Measurements from ENCODE around the gene NEURL1B. TPM values are rescaled to one million over a fixed set of nuclear protein-coding genes. Genes with fewer than 3 reads are reported as not detected.
"Not testable (repeated sequence)": the region's sequence is repeated elsewhere in the genome, so short reads cannot be mapped to it uniquely, and the experiment has no call there.

The NEURL1B gene
- total RNA-seq, 1 donor from 2014 or later = 131 TPM

DNA sequence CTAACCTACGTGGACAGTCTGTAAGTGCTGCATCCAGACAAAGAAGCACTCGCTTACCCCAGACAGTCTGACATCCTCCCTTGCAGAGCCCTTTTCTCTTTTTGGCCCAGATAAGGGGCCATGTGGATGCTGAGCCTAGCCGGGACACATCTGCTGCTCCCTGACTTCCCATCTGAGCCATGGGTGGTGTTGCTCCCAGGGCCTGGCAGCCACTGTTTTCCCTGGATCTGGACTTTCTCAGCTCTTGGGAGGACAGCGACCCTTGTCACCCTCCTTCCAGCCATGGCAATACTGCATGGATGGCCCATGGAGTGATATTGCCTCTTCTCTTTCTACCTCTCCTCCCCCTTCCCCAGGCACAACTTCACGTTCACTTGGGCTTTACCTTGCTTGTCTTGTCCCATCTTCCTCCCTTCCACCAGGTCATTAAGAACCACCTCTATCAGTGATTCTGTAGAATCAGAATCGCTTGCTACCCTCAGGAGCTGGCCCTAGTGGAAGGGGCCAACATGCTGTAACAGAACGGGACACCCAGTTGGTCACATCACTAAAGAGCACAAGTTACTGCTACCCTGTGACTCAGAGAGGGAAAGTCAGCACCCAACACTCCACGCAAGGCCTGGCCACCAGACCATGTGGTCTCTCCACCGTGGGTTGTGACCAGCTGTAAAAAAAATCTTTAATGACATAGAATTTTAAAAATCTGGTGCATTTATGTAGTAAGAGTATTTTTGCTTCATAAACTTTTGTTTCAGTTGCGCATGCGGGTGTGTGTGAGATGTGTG is 4.4 kb downstream of the NEURL1B start:
- Histone ChIP-seq H3K27ac (no peak overlapping the region), H3K27me3 (no peaks in the 10 kb centered on the region), H3K4me3 (no peak overlapping the region), H3K36me3 (no peaks in the 10 kb centered on the region), H3K4me1 (peaks cover 3 to 8% of the 10 kb centered on the region in 2 donors), H3K9me3 (no peaks in the 10 kb centered on the region)
- TF ChIP-seq CTCF (IDR thresholded peaks at IDR 0.05) = no peak
- intact Hi-C loops (cut with DNase I) = loop anchor here (10.0 kb wide), 1 partner anchor 49 kb away; no protein-coding TSS in a partner anchor
- DNase-seq (ENCODE audit: low spot score in 2 of 2) = no peak

DNA sequence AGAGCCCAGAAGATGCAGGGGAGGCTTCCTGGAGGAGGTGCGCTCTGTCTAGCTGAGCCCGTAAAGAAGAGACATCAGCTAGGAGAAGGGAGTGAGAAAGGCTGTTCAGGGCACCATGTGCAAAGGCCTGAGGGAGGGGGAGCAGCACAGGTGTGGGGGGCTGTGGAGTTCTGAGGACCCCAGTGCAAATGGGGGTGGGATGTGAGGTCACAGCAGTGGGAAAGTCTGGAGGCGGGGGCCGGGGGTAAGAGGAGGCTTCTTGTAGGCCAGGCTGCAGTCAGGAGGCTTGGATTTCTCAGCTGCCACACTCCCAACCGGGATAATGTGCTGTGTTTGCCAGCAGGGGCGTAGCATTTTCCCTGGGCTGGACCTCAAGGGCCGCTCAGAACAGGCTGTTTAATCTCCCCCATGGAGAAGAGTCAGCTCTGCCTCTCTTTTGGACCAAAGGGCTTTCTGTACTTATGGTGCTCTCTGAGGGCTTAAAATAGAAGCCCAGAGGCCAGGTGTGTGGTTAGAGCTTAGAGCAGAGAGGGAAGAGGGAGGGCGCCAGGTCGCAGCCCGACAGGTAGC is 5.7 kb downstream of the NEURL1B start:
- H3K4me1 ChIP-seq = no peaks in the 10 kb centered on the region

GRCh38 chr5:172647352-172648012 is 6.4 kb downstream of the NEURL1B start:
- H3K27me3 ChIP-seq = no peaks in the 10 kb centered on the region
- intact Hi-C loops (cut with DNase I) = loop anchor here (10.0 kb wide), 1 partner anchor 47 kb away; no protein-coding TSS in a partner anchor
- H3K4me1 ChIP-seq = no peaks in the 10 kb centered on the region
- no peaks in the 10 kb centered on the region for H3K9me3 ChIP-seq
- TF ChIP-seq CTCF (IDR thresholded peaks at IDR 0.05) = no peak
- no peak overlapping the region for H3K27ac ChIP-seq
- H3K4me3 ChIP-seq = no peak overlapping the region
- DNase-seq (ENCODE audit: low spot score in 2 of 2) = no peak
- H3K36me3 ChIP-seq = no peaks in the 10 kb centered on the region

More for the DNA sequence above, 5.7 kb downstream of the NEURL1B start:
- no peak overlapping the region for H3K4me3 ChIP-seq
- no peaks in the 10 kb centered on the region for H3K27me3 ChIP-seq
- peak in 1 of 3 experiments; percentile 27 for TF ChIP-seq CTCF (IDR thresholded peaks at IDR 0.05)
- peak overlapping the region in 1 of 2 donors; percentile 6 for H3K27ac ChIP-seq
- H3K9me3 ChIP-seq = no peaks in the 10 kb centered on the region
- no peaks in the 10 kb centered on the region for H3K36me3 ChIP-seq
- intact Hi-C loops (cut with DNase I) = loop anchor here (10.0 kb wide), 1 partner anchor 48 kb away; no protein-coding TSS in a partner anchor
- no peak for DNase-seq (ENCODE audit: low spot score in 2 of 2)

DNA sequence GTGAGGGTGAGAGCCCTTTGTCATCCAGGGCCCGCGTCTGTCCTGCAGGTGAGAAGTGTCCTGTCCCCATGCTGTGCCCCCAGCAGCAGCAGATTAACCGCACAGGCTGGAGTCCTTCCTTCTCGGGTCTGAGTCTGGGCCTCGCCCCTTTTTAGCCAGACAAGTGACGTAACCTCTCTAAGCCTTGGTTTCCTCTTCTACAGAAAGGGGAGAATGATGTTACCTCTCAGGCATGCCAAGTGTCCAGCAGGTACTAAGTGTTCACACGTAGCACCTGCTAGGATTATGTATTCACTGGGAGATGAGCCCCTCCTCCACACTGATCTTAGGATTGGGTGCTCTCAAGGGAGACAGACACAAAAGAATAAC is 6.9 kb downstream of the NEURL1B start:
- H3K27me3 ChIP-seq = no peaks in the 10 kb centered on the region
- intact Hi-C loops (cut with DNase I) = loop anchor here (10.0 kb wide), 1 partner anchor 47 kb away; no protein-coding TSS in a partner anchor
- TF ChIP-seq CTCF (IDR thresholded peaks at IDR 0.05) = no peak
- H3K36me3 ChIP-seq = no peaks in the 10 kb centered on the region
- no peak for DNase-seq (ENCODE audit: low spot score in 2 of 2)
- H3K4me3 ChIP-seq = no peak overlapping the region
- no peaks in the 10 kb centered on the region for H3K9me3 ChIP-seq
- H3K27ac ChIP-seq = no peak overlapping the region
- H3K4me1 ChIP-seq = no peaks in the 10 kb centered on the region

DNA sequence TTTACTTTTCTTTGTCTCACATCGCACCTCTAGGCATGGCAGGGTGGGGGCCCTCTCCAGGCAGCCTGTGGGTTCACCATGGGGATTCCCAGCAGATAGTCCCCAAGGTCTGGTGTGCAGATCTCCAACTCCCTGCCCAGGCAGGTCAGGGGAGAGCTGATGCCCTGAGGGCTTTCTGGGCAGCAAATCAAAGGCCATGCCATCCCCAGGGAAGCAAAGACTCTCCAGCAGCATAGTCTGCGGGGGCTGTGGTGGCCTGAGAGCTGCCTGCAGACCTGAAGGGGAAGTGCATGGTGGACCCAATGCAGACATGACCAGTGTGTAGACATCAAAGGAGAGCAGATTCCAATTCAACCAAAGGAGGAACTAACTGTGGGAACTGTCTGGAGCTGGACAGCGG is 7.7 kb downstream of the NEURL1B start:
- TF ChIP-seq CTCF (IDR thresholded peaks at IDR 0.05) = no peak
- intact Hi-C loops (cut with DNase I) = loop anchor here (10.0 kb wide), 1 partner anchor 46 kb away; no protein-coding TSS in a partner anchor

DNA sequence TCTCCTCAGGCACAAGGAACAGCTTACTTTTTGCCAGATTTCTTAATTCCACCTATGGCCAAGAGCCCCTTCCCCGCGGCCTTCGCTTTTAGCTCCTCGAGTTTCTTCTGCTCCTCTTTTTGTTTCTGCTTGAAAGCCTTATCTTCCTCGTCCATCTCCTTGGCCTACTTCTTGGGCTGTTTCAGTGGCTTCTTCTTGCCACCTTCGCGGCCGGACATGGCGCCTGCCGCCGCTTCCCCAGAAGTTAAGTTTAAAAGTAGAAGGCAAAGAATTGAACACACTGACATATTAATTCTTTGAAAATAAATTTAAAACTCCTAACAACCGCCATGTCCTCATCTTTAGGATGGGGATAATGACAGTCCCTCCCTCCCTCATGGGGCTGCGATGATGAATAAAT is 15.4 kb downstream of the NEURL1B start:
- peaks cover 10 to 19% of the 10 kb centered on the region in 2 donors for H3K4me1 ChIP-seq
- H3K36me3 ChIP-seq; H3K4me3 ChIP-seq; intact Hi-C loops (cut with DNase I); H3K27ac ChIP-seq; DNase-seq (ENCODE audit: low spot score in 2 of 2); H3K27me3 ChIP-seq; H3K9me3 ChIP-seq: not testable (repeated sequence)

More for the DNA sequence above, 7.7 kb downstream of the NEURL1B start:
- H3K4me1 ChIP-seq = no peaks in the 10 kb centered on the region
- no peaks in the 10 kb centered on the region for H3K9me3 ChIP-seq
- H3K27ac ChIP-seq = no peak overlapping the region
- no peaks in the 10 kb centered on the region for H3K27me3 ChIP-seq
- H3K36me3 ChIP-seq = no peaks in the 10 kb centered on the region
- H3K4me3 ChIP-seq = no peak overlapping the region
- no peak for DNase-seq (ENCODE audit: low spot score in 2 of 2)

- H3K27ac ChIP-seq = peak overlapping the region in 1 of 2 donors; percentile 83
- H3K4me3 ChIP-seq; intact Hi-C loops (cut with DNase I); H3K27me3 ChIP-seq; DNase-seq (ENCODE audit: low spot score in 2 of 2); H3K36me3 ChIP-seq; H3K9me3 ChIP-seq: not testable (repeated sequence)
- peaks cover 10 to 19% of the 10 kb centered on the region in 2 donors for H3K4me1 ChIP-seq
Observed at GRCh38 chr5:172657524-172658233, 16.6 kb downstream of the NEURL1B start.

Data from ascending aorta (tissue), 2 donors.